GM13977 (cell line): ENCODE measurements around the gene SLC8A2.

ENCODE experiments used
- DNase-seq: peaks from one replicate; pipeline ENCODE4 v3.0.0; 2012; ENCODE audit warnings: low spot score
- CTCF ChIP-seq: IDR thresholded peaks from 2 replicates; pipeline ENCODE4 v1.5.1; 2012; ENCODE audit warnings: mild to moderate bottlenecking, control low read depth; ENCODE audit not compliant: insufficient read depth; ENCODE audit errors: extremely low read depth, missing control alignments
- in situ Hi-C: fragments of 300-500 bp; cut with MboI; formaldehyde crosslinking; loops from one replicate; pipeline ENCODE4 v1.12.0; 2022; ENCODE audit warnings: low sequenced_read_pairs, low pct_unique_long_range_greater_than_20kb, mixed read lengths, inconsistent platforms; ENCODE audit not compliant: unreplicated experiment

Gene SLC8A2

GRCh38 chr19:47506459-47506858 is 34.8 kb upstream of the SLC8A2 start:
- in situ Hi-C loops: no loop called here
- no peak for DNase-seq
- TF ChIP-seq CTCF: no peak

- in situ Hi-C loops: no loop called here
- TF ChIP-seq CTCF: no peak
- DNase-seq: no peak
Observed at GRCh38 chr19:47505506-47505905, 33.8 kb upstream of the SLC8A2 start.

GRCh38 chr19:47503826-47504150 is 32.1 kb upstream of the SLC8A2 start:
- DNase-seq: no peak
- in situ Hi-C loops: no loop called here
- TF ChIP-seq CTCF: no peak

GRCh38 chr19:47503130-47503825 is 31.6 kb upstream of the SLC8A2 start:
- in situ Hi-C loops: no loop called here
- no peak for DNase-seq
- no peak for TF ChIP-seq CTCF

GRCh38 chr19:47499863-47500830 is 28.5 kb upstream of the SLC8A2 start:
- DNase-seq: no peak
- in situ Hi-C loops: no loop called here
- TF ChIP-seq CTCF: no peak

GRCh38 chr19:47499371-47499770 is 27.7 kb upstream of the SLC8A2 start:
- in situ Hi-C loops: no loop called here
- no peak for TF ChIP-seq CTCF
- DNase-seq: no peak
